HCT116 (cell line): Measurements from ENCODE around the gene MUS81.

ENCODE experiments used
- ATF3 ChIP-seq: IDR thresholded peaks from 2 replicates; pipeline ENCODE4 v1.6.1; 2012
- CEBPB ChIP-seq: IDR thresholded peaks from 2 replicates; pipeline ENCODE4 v1.6.1; 2012; ENCODE audit warnings: low read depth
- ELF1 ChIP-seq: IDR thresholded peaks from 2 replicates; pipeline ENCODE4 v1.6.1; 2012; ENCODE audit warnings: low read depth, borderline replicate concordance
- EZH2 ChIP-seq: fragments of 200-600 bp; sonication (generic); IDR thresholded peaks from 2 replicates; pipeline ENCODE4 v1.6.1; 2017; ENCODE audit warnings: antibody characterized with exemption, mixed run types
- EZH2phosphoT487 ChIP-seq: fragments of 200-600 bp; IDR thresholded peaks from 2 replicates; pipeline ENCODE4 v1.6.1; 2018; ENCODE audit warnings: antibody characterized with exemption, borderline replicate concordance
- JUND ChIP-seq: IDR thresholded peaks from 2 replicates; pipeline ENCODE4 v1.6.1; 2012
- POLR2A ChIP-seq: IDR thresholded peaks from 2 replicates; pipeline ENCODE4 v1.7.0; 2011; ENCODE audit warnings: borderline replicate concordance; ENCODE audit not compliant: insufficient read depth, insufficient read length; ENCODE audit errors: extremely low read depth
- POLR2AphosphoS5 ChIP-seq: IDR thresholded peaks from 2 replicates; pipeline ENCODE4 v1.6.1; 2011; ENCODE audit warnings: mild to moderate bottlenecking, low read depth, low read length, moderate library complexity
- RAD21 ChIP-seq: IDR thresholded peaks from 2 replicates; pipeline ENCODE4 v1.6.1; 2012; ENCODE audit warnings: low read depth, mild to moderate bottlenecking
- SIN3A ChIP-seq: IDR thresholded peaks from 2 replicates; pipeline ENCODE4 v1.6.1; 2012; ENCODE audit warnings: low read depth
- SP1 ChIP-seq: IDR thresholded peaks from 2 replicates; pipeline ENCODE4 v1.6.1; 2012; ENCODE audit warnings: low read depth
- YY1 ChIP-seq: IDR thresholded peaks from 2 replicates; pipeline ENCODE4 v1.6.1; 2011; ENCODE audit warnings: low read length, low read depth, moderate library complexity, mild to moderate bottlenecking; ENCODE audit not compliant: insufficient replicate concordance; ENCODE audit errors: extremely low read depth
- TF ChIP-seq, protein P1 (sequence below), 3 experiments: fragments of 200-600 bp in 1 of 3; sonication (generic) in 1 of 3; IDR thresholded peaks in 2 of 3; conservative IDR thresholded peaks in 1 of 3; 2 replicates each; pipeline ENCODE4 v1.5.1; 2012 to 2017; ENCODE audit warnings: low read depth in 2 of 3, low read length in 2 of 3, antibody characterized with exemption in 1 of 3, borderline replicate concordance in 1 of 3, control low read depth in 1 of 3, mild to moderate bottlenecking in 1 of 3, mixed read lengths in 1 of 3, mixed run types in 1 of 3, moderate library complexity in 1 of 3; ENCODE audit not compliant: insufficient read depth in 1 of 3
- TF ChIP-seq, protein P2 (sequence below): IDR thresholded peaks from 2 replicates; pipeline ENCODE4 v1.6.1; 2012; ENCODE audit warnings: low read depth

- TF ChIP-seq, protein P1, sequence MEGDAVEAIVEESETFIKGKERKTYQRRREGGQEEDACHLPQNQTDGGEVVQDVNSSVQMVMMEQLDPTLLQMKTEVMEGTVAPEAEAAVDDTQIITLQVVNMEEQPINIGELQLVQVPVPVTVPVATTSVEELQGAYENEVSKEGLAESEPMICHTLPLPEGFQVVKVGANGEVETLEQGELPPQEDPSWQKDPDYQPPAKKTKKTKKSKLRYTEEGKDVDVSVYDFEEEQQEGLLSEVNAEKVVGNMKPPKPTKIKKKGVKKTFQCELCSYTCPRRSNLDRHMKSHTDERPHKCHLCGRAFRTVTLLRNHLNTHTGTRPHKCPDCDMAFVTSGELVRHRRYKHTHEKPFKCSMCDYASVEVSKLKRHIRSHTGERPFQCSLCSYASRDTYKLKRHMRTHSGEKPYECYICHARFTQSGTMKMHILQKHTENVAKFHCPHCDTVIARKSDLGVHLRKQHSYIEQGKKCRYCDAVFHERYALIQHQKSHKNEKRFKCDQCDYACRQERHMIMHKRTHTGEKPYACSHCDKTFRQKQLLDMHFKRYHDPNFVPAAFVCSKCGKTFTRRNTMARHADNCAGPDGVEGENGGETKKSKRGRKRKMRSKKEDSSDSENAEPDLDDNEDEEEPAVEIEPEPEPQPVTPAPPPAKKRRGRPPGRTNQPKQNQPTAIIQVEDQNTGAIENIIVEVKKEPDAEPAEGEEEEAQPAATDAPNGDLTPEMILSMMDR (IDR thresholded peaks at IDR 0.05 in 2 of 3, conservative IDR thresholded peaks at IDR 0.05 in 1 of 3; ENCODE audit: borderline replicate concordance in 1 of 3, insufficient read depth in 1 of 3, low read depth in 2 of 3, low read length in 2 of 3) = no peak
- TF ChIP-seq, protein P2, sequence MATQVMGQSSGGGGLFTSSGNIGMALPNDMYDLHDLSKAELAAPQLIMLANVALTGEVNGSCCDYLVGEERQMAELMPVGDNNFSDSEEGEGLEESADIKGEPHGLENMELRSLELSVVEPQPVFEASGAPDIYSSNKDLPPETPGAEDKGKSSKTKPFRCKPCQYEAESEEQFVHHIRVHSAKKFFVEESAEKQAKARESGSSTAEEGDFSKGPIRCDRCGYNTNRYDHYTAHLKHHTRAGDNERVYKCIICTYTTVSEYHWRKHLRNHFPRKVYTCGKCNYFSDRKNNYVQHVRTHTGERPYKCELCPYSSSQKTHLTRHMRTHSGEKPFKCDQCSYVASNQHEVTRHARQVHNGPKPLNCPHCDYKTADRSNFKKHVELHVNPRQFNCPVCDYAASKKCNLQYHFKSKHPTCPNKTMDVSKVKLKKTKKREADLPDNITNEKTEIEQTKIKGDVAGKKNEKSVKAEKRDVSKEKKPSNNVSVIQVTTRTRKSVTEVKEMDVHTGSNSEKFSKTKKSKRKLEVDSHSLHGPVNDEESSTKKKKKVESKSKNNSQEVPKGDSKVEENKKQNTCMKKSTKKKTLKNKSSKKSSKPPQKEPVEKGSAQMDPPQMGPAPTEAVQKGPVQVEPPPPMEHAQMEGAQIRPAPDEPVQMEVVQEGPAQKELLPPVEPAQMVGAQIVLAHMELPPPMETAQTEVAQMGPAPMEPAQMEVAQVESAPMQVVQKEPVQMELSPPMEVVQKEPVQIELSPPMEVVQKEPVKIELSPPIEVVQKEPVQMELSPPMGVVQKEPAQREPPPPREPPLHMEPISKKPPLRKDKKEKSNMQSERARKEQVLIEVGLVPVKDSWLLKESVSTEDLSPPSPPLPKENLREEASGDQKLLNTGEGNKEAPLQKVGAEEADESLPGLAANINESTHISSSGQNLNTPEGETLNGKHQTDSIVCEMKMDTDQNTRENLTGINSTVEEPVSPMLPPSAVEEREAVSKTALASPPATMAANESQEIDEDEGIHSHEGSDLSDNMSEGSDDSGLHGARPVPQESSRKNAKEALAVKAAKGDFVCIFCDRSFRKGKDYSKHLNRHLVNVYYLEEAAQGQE = no peak
- TF ChIP-seq EZH2phosphoT487 (no peak), POLR2A (no peak), SP1 (no peak), RAD21 (no peak), POLR2AphosphoS5 (peak; percentile 50), JUND (no peak), YY1 (peak; percentile 23), EZH2 (no peak), ATF3 (no peak), ELF1 (no peak), SIN3A (no peak), CEBPB (no peak)
Measured at GRCh38 chr11:65903068-65903481, 42.8 kb downstream of the MUS81 start.
